Measurements from ENCODE around the gene HOXA7. TPM values are rescaled to one million over a fixed set of nuclear protein-coding genes. Genes with fewer than 3 reads are reported as not detected.

The HOXA7 gene
- total RNA-seq, 4 donors from 2014 or later, result 7.0 to 22.9 (median 12.8) TPM

GRCh38 chr7:27198871-27199801 is 42.7 kb upstream of the HOXA7 start:
- peaks cover 0 to 21% (median 2%) of the 10 kb centered on the region in 4 donors for H3K4me1 ChIP-seq

GRCh38 chr7:27198138-27198841 is 41.8 kb upstream of the HOXA7 start:
- WGBS, 2 donors (ENCODE audit: low coverage in 1 of 2), result 16 to 22% methylated on average over 17 to 29 of the region's 29 CpGs
- in situ Hi-C loops (cut with MboI; ENCODE audit: low pct_ligation_motif_present in 1 of 4, low pct_unique_long_range_greater_than_20kb in 1 of 4, low sequenced_read_pairs in 3 of 4), result loop anchor here in 2 of 4 donors (25.0 kb wide), 1 partner anchor 1336 kb away; no protein-coding TSS in a partner anchor
- H3K36me3 ChIP-seq, result no peaks in the 10 kb centered on the region
- DNase-seq, result no peak
- H3K27me3 ChIP-seq, result peaks cover 85% of the 10 kb centered on the region
- TF ChIP-seq EP300 (IDR thresholded peaks at IDR 0.05; ENCODE audit: low read depth), result no peak
- TF ChIP-seq POLR2A (IDR thresholded peaks at IDR 0.05), result peak; percentile 29
- TF ChIP-seq POLR2AphosphoS5 (IDR thresholded peaks at IDR 0.05), result peak in 1 of 3 donors; percentile 50
- TF ChIP-seq CTCF (IDR thresholded peaks at IDR 0.05), result no peak
- peak overlapping the region; percentile 82 to 99 (median 96) for H3K27ac ChIP-seq
- intact Hi-C loops (cut with DNase I; ENCODE audit: low total_unique reads), result loop anchor here (10.0 kb wide), 1 partner anchor 977 kb away; no protein-coding TSS in a partner anchor
- H3K4me1 ChIP-seq, result peaks cover 0 to 22% (median 2%) of the 10 kb centered on the region in 4 donors
- H3K9me3 ChIP-seq, result no peaks in the 10 kb centered on the region
- peak overlapping the region; percentile 57 to 73 (median 64) for H3K4me3 ChIP-seq

More at GRCh38 chr7:27198871-27199801, 42.7 kb upstream of the HOXA7 start:
- Histone ChIP-seq H3K36me3 (no peaks in the 10 kb centered on the region), H3K27ac (peak overlapping the region; percentile 82 to 99 (median 96)), H3K27me3 (peaks cover 86% of the 10 kb centered on the region), H3K4me3 (peak overlapping the region; percentile 57 to 73 (median 64)), H3K9me3 (no peaks in the 10 kb centered on the region)
- in situ Hi-C loops (cut with MboI; ENCODE audit: low pct_ligation_motif_present in 1 of 4, low pct_unique_long_range_greater_than_20kb in 1 of 4, low sequenced_read_pairs in 3 of 4) (loop anchor here in 2 of 4 donors (25.0 kb wide), 1 partner anchor 1337 kb away; no protein-coding TSS in a partner anchor), intact Hi-C loops (cut with DNase I; ENCODE audit: low total_unique reads) (loop anchor here (10.0 kb wide), 1 partner anchor 976 kb away; no protein-coding TSS in a partner anchor)
- DNase-seq, result no peak
- TF ChIP-seq POLR2A (IDR thresholded peaks at IDR 0.05) (no peak), EP300 (IDR thresholded peaks at IDR 0.05; ENCODE audit: low read depth) (no peak), POLR2AphosphoS5 (IDR thresholded peaks at IDR 0.05) (no peak)
- WGBS, 2 donors (ENCODE audit: low coverage in 1 of 2), result 8% methylated on average over 25 of the region's 93 CpGs; no CpG with 5 or more reads in 1 of the 2 donors

GRCh38 chr7:27197137-27198042 is 40.9 kb upstream of the HOXA7 start:
- in situ Hi-C loops (cut with MboI; ENCODE audit: low pct_ligation_motif_present in 1 of 4, low pct_unique_long_range_greater_than_20kb in 1 of 4, low sequenced_read_pairs in 3 of 4) (loop anchor here in 2 of 4 donors (25.0 kb wide), 1 partner anchor 1335 kb away; no protein-coding TSS in a partner anchor), intact Hi-C loops (cut with DNase I; ENCODE audit: low total_unique reads) (loop anchor here (10.0 kb wide), 1 partner anchor 977 kb away; no protein-coding TSS in a partner anchor)
- TF ChIP-seq CTCF (IDR thresholded peaks at IDR 0.05) (no peak), EP300 (IDR thresholded peaks at IDR 0.05; ENCODE audit: low read depth) (no peak), POLR2A (IDR thresholded peaks at IDR 0.05) (no peak), POLR2AphosphoS5 (IDR thresholded peaks at IDR 0.05) (no peak)
- Histone ChIP-seq H3K4me1 (peaks cover 0 to 27% (median 5%) of the 10 kb centered on the region in 4 donors), H3K27me3 (peaks cover 83% of the 10 kb centered on the region), H3K27ac (peak overlapping the region; percentile 95 to 99 (median 98)), H3K9me3 (no peaks in the 10 kb centered on the region), H3K4me3 (peak overlapping the region; percentile 57 to 73 (median 64)), H3K36me3 (no peaks in the 10 kb centered on the region)
- DNase-seq, result no peak
- WGBS, 2 donors (ENCODE audit: low coverage in 1 of 2), result 20 to 24% methylated on average over 17 to 18 of the region's 18 CpGs
